ENCODE data around the gene ADAMTS12.

ADAMTS12 gene

DNA sequence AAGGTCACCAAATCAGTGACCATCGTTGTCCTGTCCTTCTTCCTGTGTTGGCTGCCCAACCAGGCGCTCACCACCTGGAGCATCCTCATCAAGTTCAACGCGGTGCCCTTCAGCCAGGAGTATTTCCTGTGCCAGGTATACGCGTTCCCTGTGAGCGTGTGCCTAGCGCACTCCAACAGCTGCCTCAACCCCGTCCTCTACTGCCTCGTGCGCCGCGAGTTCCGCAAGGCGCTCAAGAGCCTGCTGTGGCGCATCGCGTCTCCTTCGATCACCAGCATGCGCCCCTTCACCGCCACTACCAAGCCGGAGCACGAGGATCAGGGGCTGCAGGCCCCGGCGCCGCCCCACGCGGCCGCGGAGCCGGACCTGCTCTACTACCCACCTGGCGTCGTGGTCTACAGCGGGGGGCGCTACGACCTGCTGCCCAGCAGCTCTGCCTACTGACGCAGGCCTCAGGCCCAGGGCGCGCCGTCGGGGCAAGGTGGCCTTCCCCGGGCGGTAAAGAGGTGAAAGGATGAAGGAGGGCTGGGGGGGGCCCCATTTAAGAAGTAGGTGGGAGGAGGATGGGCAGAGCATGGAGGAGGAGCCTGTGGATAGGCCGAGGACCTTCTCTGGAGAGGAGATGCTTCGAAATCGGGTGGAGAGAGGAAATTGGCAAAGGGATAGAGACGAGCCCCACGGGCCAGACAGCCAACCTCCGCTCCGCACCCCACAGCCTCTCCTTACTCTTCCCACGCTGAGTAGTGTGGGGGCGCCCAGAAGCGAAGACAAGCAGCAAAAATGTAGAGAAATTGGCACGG is 46.1 kb upstream of the ADAMTS12 start:
- H3K9me3 Mint-ChIP-seq: no peaks in the 10 kb centered on the region
- H3K4me3 Mint-ChIP-seq: no peak overlapping the region
- no peak overlapping the region for H3K27ac Mint-ChIP-seq
- TF ChIP-seq, protein P1, sequence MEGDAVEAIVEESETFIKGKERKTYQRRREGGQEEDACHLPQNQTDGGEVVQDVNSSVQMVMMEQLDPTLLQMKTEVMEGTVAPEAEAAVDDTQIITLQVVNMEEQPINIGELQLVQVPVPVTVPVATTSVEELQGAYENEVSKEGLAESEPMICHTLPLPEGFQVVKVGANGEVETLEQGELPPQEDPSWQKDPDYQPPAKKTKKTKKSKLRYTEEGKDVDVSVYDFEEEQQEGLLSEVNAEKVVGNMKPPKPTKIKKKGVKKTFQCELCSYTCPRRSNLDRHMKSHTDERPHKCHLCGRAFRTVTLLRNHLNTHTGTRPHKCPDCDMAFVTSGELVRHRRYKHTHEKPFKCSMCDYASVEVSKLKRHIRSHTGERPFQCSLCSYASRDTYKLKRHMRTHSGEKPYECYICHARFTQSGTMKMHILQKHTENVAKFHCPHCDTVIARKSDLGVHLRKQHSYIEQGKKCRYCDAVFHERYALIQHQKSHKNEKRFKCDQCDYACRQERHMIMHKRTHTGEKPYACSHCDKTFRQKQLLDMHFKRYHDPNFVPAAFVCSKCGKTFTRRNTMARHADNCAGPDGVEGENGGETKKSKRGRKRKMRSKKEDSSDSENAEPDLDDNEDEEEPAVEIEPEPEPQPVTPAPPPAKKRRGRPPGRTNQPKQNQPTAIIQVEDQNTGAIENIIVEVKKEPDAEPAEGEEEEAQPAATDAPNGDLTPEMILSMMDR (IDR thresholded peaks at IDR 0.05): no peak
- H3K36me3 Mint-ChIP-seq (ENCODE audit: low read depth): no peaks in the 10 kb centered on the region
- no peak for DNase-seq
- peaks cover 53% of the 10 kb centered on the region for H3K27me3 Mint-ChIP-seq (ENCODE audit: low read depth, poor library complexity)
- H3K4me1 Mint-ChIP-seq: peaks cover 5% of the 10 kb centered on the region

DNA sequence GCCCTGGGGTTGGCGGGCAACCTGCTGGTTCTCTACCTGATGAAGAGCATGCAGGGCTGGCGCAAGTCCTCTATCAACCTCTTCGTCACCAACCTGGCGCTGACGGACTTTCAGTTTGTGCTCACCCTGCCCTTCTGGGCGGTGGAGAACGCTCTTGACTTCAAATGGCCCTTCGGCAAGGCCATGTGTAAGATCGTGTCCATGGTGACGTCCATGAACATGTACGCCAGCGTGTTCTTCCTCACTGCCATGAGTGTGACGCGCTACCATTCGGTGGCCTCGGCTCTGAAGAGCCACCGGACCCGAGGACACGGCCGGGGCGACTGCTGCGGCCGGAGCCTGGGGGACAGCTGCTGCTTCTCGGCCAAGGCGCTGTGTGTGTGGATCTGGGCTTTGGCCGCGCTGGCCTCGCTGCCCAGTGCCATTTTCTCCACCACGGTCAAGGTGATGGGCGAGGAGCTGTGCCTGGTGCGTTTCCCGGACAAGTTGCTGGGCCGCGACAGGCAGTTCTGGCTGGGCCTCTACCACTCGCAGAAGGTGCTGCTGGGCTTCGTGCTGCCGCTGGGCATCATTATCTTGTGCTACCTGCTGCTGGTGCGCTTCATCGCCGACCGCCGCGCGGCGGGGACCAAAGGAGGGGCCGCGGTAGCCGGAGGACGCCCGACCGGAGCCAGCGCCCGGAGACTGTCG is 45.4 kb upstream of the ADAMTS12 start:
- peaks cover 50% of the 10 kb centered on the region for H3K27me3 Mint-ChIP-seq (ENCODE audit: low read depth, poor library complexity)
- no peak for DNase-seq
- H3K36me3 Mint-ChIP-seq (ENCODE audit: low read depth): no peaks in the 10 kb centered on the region
- H3K4me3 Mint-ChIP-seq: peak overlapping the region; percentile 55
- H3K27ac Mint-ChIP-seq: no peak overlapping the region
- no peaks in the 10 kb centered on the region for H3K9me3 Mint-ChIP-seq
- H3K4me1 Mint-ChIP-seq: peaks cover 5% of the 10 kb centered on the region
- TF ChIP-seq, protein P1 (IDR thresholded peaks at IDR 0.05): no peak

GRCh38 chr5:33936381-33937016 is 44.7 kb upstream of the ADAMTS12 start, which contains the start of gene RXFP3:
Gene RXFP3, plus strand, starts transcription at chr5:33936386. Its CDS starts 355 bp downstream, at chr5:33936741.
- Mint-ChIP-seq H3K9me3 (no peaks in the 10 kb centered on the region), H3K4me3 (peak within 1 kb of the TSS; percentile 81), H3K4me1 (peaks cover 5% of the 10 kb centered on the region), H3K27ac (no peak within 1 kb of the TSS), H3K27me3 (ENCODE audit: low read depth, poor library complexity) (peaks cover 47% of the 10 kb centered on the region), H3K36me3 (ENCODE audit: low read depth) (no peaks in the 10 kb centered on the region)
- TF ChIP-seq, protein P1 (IDR thresholded peaks at IDR 0.05): no peak
- DNase-seq: no peak

DNA sequence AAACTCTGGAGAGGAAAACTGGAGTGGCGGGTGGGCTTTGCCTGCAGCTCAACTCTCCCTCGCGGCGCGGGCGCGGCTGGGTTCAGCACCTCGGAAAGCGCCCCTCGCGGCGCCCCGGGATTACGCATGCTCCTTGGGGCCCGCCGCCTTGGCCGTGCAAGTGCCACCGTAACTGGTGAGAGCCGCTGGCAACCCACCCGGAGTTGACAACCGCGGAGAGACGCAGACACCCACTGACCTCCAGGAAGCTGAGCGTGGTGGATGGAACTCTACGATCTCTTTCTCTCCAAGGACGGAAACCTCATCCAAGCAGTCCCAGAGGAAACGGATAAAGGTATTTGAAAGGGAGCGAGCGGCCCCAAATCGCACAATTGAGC is 44.2 kb upstream of the ADAMTS12 start:
- H3K27me3 Mint-ChIP-seq (ENCODE audit: low read depth, poor library complexity): peaks cover 46% of the 10 kb centered on the region

DNA sequence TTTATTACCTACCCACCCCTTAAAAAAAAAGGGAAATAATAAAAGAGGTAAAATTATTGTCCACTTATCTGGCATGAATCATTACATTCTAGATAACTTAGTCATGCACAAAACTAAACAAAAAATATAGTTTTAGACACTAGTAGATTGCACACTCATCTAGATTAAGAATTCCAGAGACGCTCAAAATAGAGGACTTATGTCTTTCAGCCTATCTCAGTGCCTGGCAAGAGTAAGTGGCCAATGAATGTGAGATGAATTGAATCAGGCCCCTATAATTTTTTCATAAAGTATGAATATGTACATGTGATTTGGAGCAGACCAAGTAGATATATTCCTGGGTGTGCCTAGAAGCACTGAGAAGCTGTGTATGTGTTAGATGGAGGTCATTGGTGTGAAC is 42.4 kb upstream of the ADAMTS12 start:
- Mint-ChIP-seq H3K4me3 (no peak overlapping the region), H3K9me3 (no peaks in the 10 kb centered on the region), H3K27me3 (ENCODE audit: low read depth, poor library complexity) (peaks cover 41% of the 10 kb centered on the region), H3K4me1 (peaks cover 5% of the 10 kb centered on the region), H3K27ac (no peak overlapping the region), H3K36me3 (ENCODE audit: low read depth) (no peaks in the 10 kb centered on the region)
- DNase-seq: no peak
- TF ChIP-seq, protein P1 (IDR thresholded peaks at IDR 0.05): no peak

More for the DNA sequence above, 44.2 kb upstream of the ADAMTS12 start:
- TF ChIP-seq, protein P1 (IDR thresholded peaks at IDR 0.05): no peak
- peaks cover 5% of the 10 kb centered on the region for H3K4me1 Mint-ChIP-seq
- no peak overlapping the region for H3K27ac Mint-ChIP-seq
- no peaks in the 10 kb centered on the region for H3K9me3 Mint-ChIP-seq
- DNase-seq: peak; percentile 96
- peak overlapping the region; percentile 81 for H3K4me3 Mint-ChIP-seq
- H3K36me3 Mint-ChIP-seq (ENCODE audit: low read depth): no peaks in the 10 kb centered on the region
